PC-3 (cell line): Measurements from ENCODE around the gene AKR1B15. TPM values are rescaled to one million over a fixed set of nuclear protein-coding genes. Genes with fewer than 3 reads are reported as not detected.

Experiments used
- ATAC-seq: fragments of 200-7000 bp; cut with Tn5 transposase; 2 replicates; pipeline ENCODE4 v1.9.1; 2020; ENCODE audit warnings: mild to moderate bottlenecking, moderate library complexity
- BruUV-seq: library from RNA; stranded (reverse); fragments of 400-500 nt; replicated peaks from 2 replicates; lab custom pipeline; 2021; lab: Mats Ljungman, UMichigan
- CTCF ChIA-PET: fragments of 300-600 bp; sonication (Branson Sonifier 250); formaldehyde crosslinking; loops from one replicate; lab custom pipeline; 2022; ENCODE audit warnings: antibody characterized with exemption; lab: Charles Lee
- POLR2A ChIA-PET: fragments of 300-600 bp; sonication (Branson Sonifier 250); formaldehyde crosslinking; loops from one replicate; lab custom pipeline; 2022; ENCODE audit warnings: antibody characterized with exemption; ENCODE audit not compliant: unreplicated experiment; lab: Charles Lee
- DNase-seq: peaks from one replicate; pipeline ENCODE4 v3.0.0-alpha.2; 2015
- H2AFZ ChIP-seq: fragments of 300-600 bp; sonication (generic); 2 replicates; pipeline ENCODE4 v1.6.0; 2016; ENCODE audit warnings: antibody characterized with exemption, low read length
- H3F3A ChIP-seq: fragments of 300-600 bp; sonication (generic); one replicate; pipeline ENCODE4 v1.6.0; 2017; ENCODE audit warnings: antibody characterized with exemption, low read length, control low read depth, mild to moderate bottlenecking; ENCODE audit not compliant: unreplicated experiment
- H3K27ac ChIP-seq: fragments of 300-600 bp; sonication (generic); 2 replicates; pipeline ENCODE4 v1.5.1; 2016; ENCODE audit warnings: mild to moderate bottlenecking, low read length
- H3K27me3 ChIP-seq: fragments of 300-600 bp; sonication (generic); 2 replicates; pipeline ENCODE4 v1.6.1; 2016; ENCODE audit warnings: low read length, mixed read lengths
- H3K36me3 ChIP-seq: fragments of 300-600 bp; sonication (generic); 2 replicates; pipeline ENCODE4 v1.6.1; 2016; ENCODE audit warnings: low read depth, mixed run types, low read length, mixed read lengths
- H3K4me1 ChIP-seq: fragments of 300-600 bp; sonication (generic); 2 replicates; pipeline ENCODE4 v1.5.1; 2016; ENCODE audit warnings: low read length; ENCODE audit not compliant: insufficient read depth
- H3K4me2 ChIP-seq: fragments of 300-600 bp; sonication (generic); 2 replicates; pipeline ENCODE4 v1.6.0; 2016; ENCODE audit warnings: low read length
- H3K4me3 ChIP-seq: fragments of 300-600 bp; sonication (generic); 2 replicates; pipeline ENCODE4 v1.5.1; 2016; ENCODE audit warnings: mild to moderate bottlenecking, low read length, mixed read lengths
- H3K79me2 ChIP-seq: fragments of 300-600 bp; sonication (generic); 2 replicates; pipeline ENCODE4 v1.6.1; 2017; ENCODE audit warnings: low read length, mixed read lengths
- H3K9ac ChIP-seq: fragments of 300-600 bp; sonication (generic); 2 replicates; pipeline ENCODE4 v1.6.0; 2016; ENCODE audit warnings: mild to moderate bottlenecking, low read length
- H3K9me2 ChIP-seq: fragments of 300-600 bp; sonication (generic); replicated peaks from 2 replicates; pipeline ENCODE4 v1.6.1; 2016; ENCODE audit warnings: mixed run types, low read length, mixed read lengths
- H3K9me3 ChIP-seq: fragments of 300-600 bp; sonication (generic); 2 replicates; pipeline ENCODE4 v1.6.1; 2016; ENCODE audit warnings: low read length, mixed read lengths
- H4K20me1 ChIP-seq: fragments of 300-600 bp; sonication (generic); 2 replicates; pipeline ENCODE4 v1.6.1; 2016; ENCODE audit warnings: low read length, mixed read lengths
- CTCF ChIP-seq: fragments of 300-600 bp; sonication (generic); conservative IDR thresholded peaks from 2 replicates; pipeline ENCODE4 v1.5.1; 2017; ENCODE audit warnings: antibody characterized with exemption, low read depth, mild to moderate bottlenecking, low read length
- EZH2 ChIP-seq: fragments of 300-600 bp; sonication (generic); IDR thresholded peaks from one replicate; pipeline ENCODE4 v1.6.1; 2017; ENCODE audit warnings: antibody characterized with exemption, mild to moderate bottlenecking, low read length; ENCODE audit not compliant: unreplicated experiment
- EZH2phosphoT487 ChIP-seq: fragments of 300-600 bp; sonication (generic); IDR thresholded peaks from 2 replicates; pipeline ENCODE4 v1.6.1; 2018; ENCODE audit warnings: mild to moderate bottlenecking, antibody characterized with exemption, low read length, borderline replicate concordance
- intact Hi-C: fragments of 100-400 bp; cut with micrococcal nuclease; formaldehyde crosslinking; loops from 2 replicates; pipeline ENCODE4 v1.9.0; 2023
- total RNA-seq: library from RNA; depleted of rRNA; stranded (reverse); fragments of >200 nt; gene quantifications from 2 replicates; pipeline ENCODE4 v1.2.3, GENCODE V29; 2014

The AKR1B15 gene
- total RNA-seq, 1 experiment from 2014 or later: 0.40 TPM

GRCh38 chr7:134542195-134542771 is 6.6 kb upstream of the AKR1B15 start:
- DNase-seq: no peak
- Histone ChIP-seq H2AFZ (no peak overlapping the region), H3K4me2 (no peak overlapping the region), H3K9me3 (no peaks in the 10 kb centered on the region), H3K27me3 (no peaks in the 10 kb centered on the region), H3K36me3 (no peaks in the 10 kb centered on the region), H3K4me1 (peaks cover 10% of the 10 kb centered on the region), H3K27ac (no peak overlapping the region), H3K9ac (no peak overlapping the region), H3K4me3 (no peak overlapping the region), H3F3A (no peaks in the 10 kb centered on the region), H4K20me1 (no peaks in the 10 kb centered on the region), H3K79me2 (no peaks in the 10 kb centered on the region), H3K9me2 (no peaks in the 10 kb centered on the region)
- intact Hi-C loops: no loop called here
- ChIA-PET CTCF (no interaction called here), POLR2A (no interaction called here)
- ATAC-seq: no peak
- TF ChIP-seq EZH2phosphoT487 (no peak), CTCF (no peak), EZH2 (no peak)
- BruUV-seq: no TSS peak

- TF ChIP-seq EZH2: no peak
- no peak for TF ChIP-seq EZH2phosphoT487
- TF ChIP-seq CTCF: no peak
- Histone ChIP-seq H3K79me2 (no peaks in the 10 kb centered on the region), H3K9me3 (no peaks in the 10 kb centered on the region), H4K20me1 (no peaks in the 10 kb centered on the region), H2AFZ (no peak overlapping the region), H3K4me3 (no peak overlapping the region), H3K27me3 (no peaks in the 10 kb centered on the region), H3K36me3 (no peaks in the 10 kb centered on the region), H3K27ac (no peak overlapping the region), H3K9ac (no peak overlapping the region), H3K4me1 (peaks cover 28% of the 10 kb centered on the region), H3F3A (no peaks in the 10 kb centered on the region), H3K4me2 (no peak overlapping the region), H3K9me2 (no peaks in the 10 kb centered on the region)
- no peak for ATAC-seq
- no peak for DNase-seq
- no TSS peak for BruUV-seq
- POLR2A ChIA-PET: no interaction called here
- CTCF ChIA-PET: no interaction called here
- intact Hi-C loops: no loop called here
Observed at GRCh38 chr7:134545380-134545779, 3.5 kb upstream of the AKR1B15 start.

- H3K27ac ChIP-seq: no peak overlapping the region
- no peaks in the 10 kb centered on the region for H3K27me3 ChIP-seq
- H3K9ac ChIP-seq: no peak overlapping the region
- POLR2A ChIA-PET: no interaction called here
- no peaks in the 10 kb centered on the region for H3K79me2 ChIP-seq
- H2AFZ ChIP-seq: no peak overlapping the region
- no TSS peak for BruUV-seq
- no peaks in the 10 kb centered on the region for H4K20me1 ChIP-seq
- TF ChIP-seq CTCF (no peak), EZH2phosphoT487 (no peak), EZH2 (no peak)
- no peak for DNase-seq
- H3K4me2 ChIP-seq: no peak overlapping the region
- ATAC-seq: no peak
- H3K4me1 ChIP-seq: peaks cover 28% of the 10 kb centered on the region
- CTCF ChIA-PET: no interaction called here
- no peaks in the 10 kb centered on the region for H3F3A ChIP-seq
- H3K4me3 ChIP-seq: no peak overlapping the region
- H3K9me3 ChIP-seq: no peaks in the 10 kb centered on the region
- intact Hi-C loops: no loop called here
- H3K36me3 ChIP-seq: no peaks in the 10 kb centered on the region
- H3K9me2 ChIP-seq: no peaks in the 10 kb centered on the region
Observed at GRCh38 chr7:134545918-134546317, 3.0 kb upstream of the AKR1B15 start.
